GM18519 (cell line): Measurements from ENCODE around the gene PUS1.
A peak's percentile ranks its signal among the peaks of the same experiment; 100 is the strongest.
"Not testable (repeated sequence)": the region's sequence is repeated elsewhere in the genome, so short reads cannot be mapped to it uniquely, and the experiment has no call there.

ENCODE experiments used
- ATAC-seq: cut with Tn5 transposase; IDR thresholded peaks from one replicate; pipeline ENCODE4 v1.9.1; 2021; ENCODE audit warnings: mild to moderate bottlenecking, moderate library complexity; ENCODE audit not compliant: unreplicated experiment, low FRiP score

Gene PUS1

GRCh38 chr12:131929581-131930456 lies 743 bp downstream of the PUS1 start:
- ATAC-seq = no peak

DNA sequence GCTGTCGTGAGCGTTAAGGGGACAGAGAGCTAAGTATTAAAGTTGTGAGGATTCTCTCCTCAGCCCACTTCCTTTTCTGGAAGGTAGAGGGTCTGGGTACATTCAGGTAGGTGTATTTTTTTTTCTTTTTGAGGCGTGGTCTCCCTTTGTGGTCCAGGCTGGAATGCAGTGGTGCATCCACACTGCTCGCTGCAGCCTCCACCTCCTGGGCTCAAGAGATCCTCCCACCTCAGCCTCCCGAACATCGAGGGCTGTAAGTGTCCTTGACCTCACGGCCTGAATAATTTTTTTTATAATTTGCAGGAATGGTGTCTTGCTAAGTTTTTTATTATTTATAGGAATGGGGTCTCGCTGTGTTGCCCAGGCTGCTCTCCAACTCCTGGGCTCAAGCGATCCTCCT lies 1.4 kb downstream of the PUS1 start:
- ATAC-seq = no peak

- no peak for ATAC-seq
These were observed 4.3 kb downstream of the PUS1 start for GRCh38 chr12:131933387-131933786.

DNA sequence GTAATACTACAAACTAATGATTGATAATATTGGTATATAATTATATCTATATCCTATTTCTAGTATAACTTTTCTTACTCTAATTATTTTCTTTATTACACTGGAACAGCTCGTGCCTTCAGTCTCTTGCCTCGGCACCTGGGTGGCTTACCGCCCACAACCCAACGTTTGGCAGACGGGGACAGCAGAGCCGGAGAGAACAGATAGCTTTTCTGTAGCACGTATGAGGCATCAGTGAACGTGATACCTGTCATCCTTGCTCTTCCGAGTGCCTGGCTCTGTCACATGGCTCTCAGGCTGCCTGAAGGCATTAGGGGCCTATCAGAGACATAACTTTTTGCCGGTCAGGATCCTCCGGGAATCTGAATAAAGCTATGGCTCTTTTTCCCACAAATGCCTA lies 5.5 kb downstream of the PUS1 start:
- ATAC-seq = no peak

- no peak for ATAC-seq
These were observed 9.0 kb downstream of the PUS1 start for GRCh38 chr12:131938082-131938481.

GRCh38 chr12:131939007-131939406 lies 9.9 kb downstream of the PUS1 start:
- ATAC-seq = no peak

GRCh38 chr12:131940141-131940547 lies 11.1 kb downstream of the PUS1 start:
- no peak for ATAC-seq

- no peak for ATAC-seq
These were observed 12.3 kb downstream of the PUS1 start for GRCh38 chr12:131941116-131941986.

- no peak for ATAC-seq
These were observed 12.9 kb downstream of the PUS1 start for GRCh38 chr12:131941987-131942341.

- no peak for ATAC-seq
These were observed 13.6 kb downstream of the PUS1 start for GRCh38 chr12:131942671-131943070.

DNA sequence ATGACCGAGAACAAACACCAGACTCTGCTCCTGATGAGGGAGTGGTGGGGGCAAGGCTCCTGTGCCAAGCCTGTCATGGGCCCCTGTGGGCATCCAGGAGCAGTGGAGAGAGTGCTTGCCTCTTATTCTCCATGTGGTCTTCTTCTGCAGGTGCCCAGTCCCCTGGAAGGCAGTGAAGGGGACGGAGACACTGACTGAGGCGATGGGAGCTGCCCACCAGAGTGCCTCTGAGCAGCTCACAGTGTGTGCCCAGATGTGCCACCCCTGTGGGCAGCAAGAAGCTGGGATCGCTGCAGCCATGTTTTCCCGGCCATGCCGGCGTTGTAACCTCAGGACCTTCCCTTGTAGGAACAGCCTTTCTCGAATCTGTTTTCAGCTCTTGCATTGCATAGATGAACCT lies 14.3 kb downstream of the PUS1 start:
- ATAC-seq = no peak

- no peak for ATAC-seq
These were observed 14.8 kb downstream of the PUS1 start for GRCh38 chr12:131943876-131944275.

DNA sequence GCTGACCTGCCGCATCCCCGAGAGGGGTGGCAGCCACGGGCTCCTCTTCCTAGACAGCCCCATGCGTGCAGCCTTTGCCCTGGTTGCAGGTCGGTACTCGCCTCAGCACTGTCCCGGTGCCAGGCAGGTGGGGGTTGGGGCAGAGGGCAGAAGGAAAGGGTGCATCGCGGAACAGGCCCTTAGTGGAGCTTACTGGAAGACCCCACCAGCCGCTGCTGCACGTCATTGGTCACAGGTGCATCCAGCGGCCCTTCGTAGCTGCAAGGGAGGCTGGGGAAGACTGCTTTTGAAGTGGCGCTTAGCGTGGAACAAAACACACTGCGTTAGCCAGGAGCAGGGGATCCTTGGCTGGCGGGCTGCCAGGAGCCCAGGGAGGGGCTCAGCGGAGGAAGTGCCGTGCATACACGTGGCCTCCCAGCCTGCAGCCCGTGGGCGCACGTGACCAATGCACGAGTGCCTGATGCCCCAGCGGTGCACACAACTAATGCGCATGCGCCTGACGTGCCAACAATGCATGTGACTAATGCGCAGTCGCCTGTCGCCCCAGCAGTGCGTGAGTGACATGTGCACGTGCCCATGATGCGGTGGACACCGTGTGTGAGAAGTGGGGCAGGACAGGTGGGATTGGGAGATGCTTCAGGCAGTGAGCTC lies 15.7 kb downstream of the PUS1 start:
- ATAC-seq = no peak

DNA sequence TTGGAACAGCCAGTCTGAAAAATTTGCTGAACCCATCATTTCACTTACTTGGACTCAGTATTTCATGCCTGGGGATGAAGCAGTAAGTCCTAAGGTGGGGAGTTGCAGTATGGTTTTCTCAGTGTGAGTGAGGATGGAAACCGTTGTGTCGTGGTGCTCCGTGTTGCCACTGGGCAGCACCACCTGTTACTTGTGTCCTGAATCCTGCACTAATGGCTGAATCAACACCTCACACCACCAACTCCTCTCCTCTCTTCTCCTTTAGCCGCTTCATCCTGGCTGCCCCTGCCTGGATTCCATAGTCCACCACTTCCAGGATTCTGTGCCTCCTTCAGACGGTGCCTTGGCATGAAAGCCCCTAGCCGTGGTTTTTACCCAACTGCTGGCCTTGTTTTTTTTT lies 17.7 kb downstream of the PUS1 start:
- no peak for ATAC-seq

DNA sequence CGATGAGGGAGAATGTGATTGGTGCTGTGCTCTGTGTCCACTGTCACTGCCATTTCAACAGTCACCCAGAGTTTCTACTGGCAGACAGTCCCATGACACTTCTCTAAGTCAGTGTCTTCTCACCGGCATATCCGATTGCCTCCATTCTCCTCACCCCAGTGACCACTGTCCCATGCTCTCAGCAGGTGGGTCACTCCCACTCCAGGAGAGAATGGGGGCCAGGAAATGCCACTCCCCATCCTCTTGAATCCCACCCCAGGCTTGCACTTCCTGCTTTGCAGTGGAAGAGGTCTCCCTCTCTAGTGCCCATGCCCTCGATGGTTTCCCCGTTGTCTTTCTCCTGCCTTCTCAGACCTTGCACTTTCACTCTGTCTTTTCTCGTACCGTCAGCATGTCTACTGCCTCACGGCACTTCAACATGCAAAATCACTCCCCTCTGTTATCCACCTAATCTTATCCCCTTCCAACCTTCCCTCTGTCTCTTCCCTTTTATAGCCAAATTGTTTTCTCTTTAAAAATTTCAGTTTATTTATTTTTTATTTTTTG lies 18.5 kb downstream of the PUS1 start:
- ATAC-seq = no peak

DNA sequence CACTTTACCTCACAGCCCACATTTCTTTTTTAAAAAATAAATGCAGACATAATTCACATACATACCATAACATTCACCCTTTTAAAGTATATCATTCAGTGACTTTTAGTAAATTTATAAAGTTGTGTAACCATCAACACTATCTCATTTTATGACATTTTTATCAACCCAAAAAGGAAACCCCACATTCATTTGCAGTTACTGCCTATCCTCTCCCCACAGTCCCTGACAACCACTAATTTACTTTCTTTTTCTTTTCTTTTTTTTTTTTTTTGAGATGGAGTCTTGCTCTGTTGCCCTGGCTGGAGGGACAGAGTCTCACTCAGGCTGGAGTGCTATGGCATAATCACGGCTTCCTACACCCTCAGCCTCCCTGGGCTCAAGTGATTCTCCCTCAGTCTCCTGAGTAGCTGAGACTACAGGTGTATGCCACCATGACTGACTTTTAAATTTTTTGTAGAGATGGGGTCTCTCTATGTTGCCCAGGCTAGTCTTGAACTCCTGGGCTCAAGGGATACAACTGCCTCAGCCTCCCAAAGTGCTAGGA lies 19.2 kb downstream of the PUS1 start:
- ATAC-seq = no peak

DNA sequence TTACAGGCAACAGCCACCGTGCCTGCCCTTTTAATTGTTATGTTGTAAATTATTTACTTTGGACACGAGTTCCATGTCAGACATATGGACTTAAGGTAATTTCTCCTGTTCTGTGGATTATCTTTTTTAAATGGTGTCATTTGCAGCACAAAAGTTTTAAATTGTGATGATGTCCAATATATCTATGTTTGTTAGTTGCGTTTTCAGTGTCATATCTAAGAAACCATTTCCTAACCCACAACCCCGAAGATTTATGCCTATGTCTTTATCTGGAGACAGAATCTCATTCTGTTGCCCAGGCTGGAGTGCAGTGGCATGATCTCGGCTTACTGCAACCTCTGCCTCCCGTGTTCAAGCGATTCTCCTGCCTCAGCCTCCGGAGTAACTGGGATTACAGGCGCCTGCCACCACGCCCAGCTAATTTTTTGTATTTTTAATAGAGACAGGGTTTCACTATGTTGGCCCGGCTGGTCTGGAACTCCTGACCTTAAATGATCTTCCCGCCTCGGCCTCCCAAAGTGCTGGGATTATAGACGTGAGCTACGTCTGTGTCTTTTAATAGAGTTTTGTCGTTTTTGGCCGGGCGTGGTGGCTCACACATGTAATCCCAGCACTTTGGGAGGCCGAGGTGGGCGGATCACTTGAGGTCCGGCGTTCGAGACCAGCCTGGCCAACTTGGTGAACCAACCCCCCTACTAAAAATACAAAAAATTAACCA lies 19.8 kb downstream of the PUS1 start:
- ATAC-seq = not testable (repeated sequence)

DNA sequence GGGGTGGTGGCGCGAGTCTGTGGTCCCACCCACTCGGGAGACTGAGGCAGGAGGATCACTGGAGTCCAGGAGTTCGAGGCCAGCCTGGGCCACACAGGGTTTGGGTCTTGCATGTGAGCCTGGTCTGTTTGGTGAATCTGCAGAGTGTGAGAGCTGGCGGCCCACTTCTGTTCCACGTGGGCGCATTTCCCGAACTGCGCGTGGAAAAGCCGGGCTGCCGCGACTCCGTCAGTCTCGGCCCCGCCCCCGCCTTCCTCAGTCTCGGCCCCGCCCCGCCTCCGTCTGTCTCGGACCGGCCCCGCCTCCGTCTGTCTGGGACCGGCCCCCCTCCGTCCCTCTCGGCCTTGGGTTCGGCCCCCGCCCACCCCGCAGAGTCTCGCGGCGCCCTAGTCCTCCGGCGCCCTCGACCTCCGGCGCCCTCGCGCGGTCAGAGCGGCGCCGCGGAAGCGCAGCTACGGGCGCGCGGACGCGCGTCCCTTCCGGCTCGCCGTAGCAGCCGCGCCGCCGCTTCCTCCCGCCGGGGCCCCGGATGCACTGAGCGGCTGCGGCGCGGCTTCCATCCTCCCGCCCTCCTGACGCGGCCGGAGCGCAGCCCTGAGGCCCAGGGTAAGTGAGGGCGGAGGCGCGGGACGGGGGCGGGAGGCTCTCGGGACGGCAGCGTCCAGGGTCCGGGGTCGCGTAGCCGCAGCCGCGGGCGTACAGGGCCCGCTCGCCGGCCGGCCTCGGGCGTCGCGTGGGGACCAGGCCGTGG lies 20.5 kb downstream of the PUS1 start, which contains the start of gene EP400:
Gene EP400, plus strand, starts transcription at position 512 of the 751 bp plus-strand sequence. CDS start 10,678 bp downstream, outside the sequence.
- peak; percentile 66 for ATAC-seq
